Epithelial cell of proximal tubule (primary cell): ENCODE data around the gene DAGLB. TPM values are rescaled to one million over a fixed set of nuclear protein-coding genes. Genes with fewer than 3 reads are reported as not detected.

Experiments used
- DNase-seq: peaks from one replicate; pipeline ENCODE4 v3.0.0-alpha.2; 2011; ENCODE audit warnings: low read depth
- H3K4me3 ChIP-seq: 2 replicates; pipeline ENCODE4 v1.5.1; 2011; ENCODE audit warnings: low read depth, mild to moderate bottlenecking, low read length
- total RNA-seq: library from RNA; depleted of rRNA; stranded (reverse); fragments of >200 nt; gene quantifications from 2 replicates; pipeline ENCODE4 v1.2.3, GENCODE V29; 2015
- TF ChIP-seq, protein P1 (sequence below): conservative IDR thresholded peaks from 2 replicates; pipeline ENCODE4 v1.5.1; 2012; ENCODE audit warnings: low read depth, mild to moderate bottlenecking, low read length

Gene DAGLB
- total RNA-seq, 1 donor from 2014 or later: 7.3 TPM

DNA sequence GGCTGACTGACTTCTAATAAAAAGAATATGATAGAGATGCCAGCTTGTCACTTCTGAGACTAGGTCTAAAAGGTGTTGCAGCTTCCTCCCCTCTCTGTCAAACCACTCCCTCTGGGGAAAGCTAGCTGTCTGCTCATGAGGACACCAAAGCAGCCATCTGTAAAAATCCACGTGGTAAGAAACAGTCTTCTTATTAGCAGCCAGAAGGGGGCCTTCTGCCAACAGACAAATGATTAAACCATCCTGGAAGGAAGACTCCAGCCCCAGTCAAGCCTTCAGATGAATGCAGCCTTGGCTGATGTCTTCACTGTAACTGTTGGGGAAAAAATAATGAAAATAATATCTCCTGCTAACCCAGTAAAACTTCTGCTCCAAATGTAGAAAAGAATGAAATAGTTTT, 41.9 kb upstream of the DAGLB start:
- TF ChIP-seq, protein P1, sequence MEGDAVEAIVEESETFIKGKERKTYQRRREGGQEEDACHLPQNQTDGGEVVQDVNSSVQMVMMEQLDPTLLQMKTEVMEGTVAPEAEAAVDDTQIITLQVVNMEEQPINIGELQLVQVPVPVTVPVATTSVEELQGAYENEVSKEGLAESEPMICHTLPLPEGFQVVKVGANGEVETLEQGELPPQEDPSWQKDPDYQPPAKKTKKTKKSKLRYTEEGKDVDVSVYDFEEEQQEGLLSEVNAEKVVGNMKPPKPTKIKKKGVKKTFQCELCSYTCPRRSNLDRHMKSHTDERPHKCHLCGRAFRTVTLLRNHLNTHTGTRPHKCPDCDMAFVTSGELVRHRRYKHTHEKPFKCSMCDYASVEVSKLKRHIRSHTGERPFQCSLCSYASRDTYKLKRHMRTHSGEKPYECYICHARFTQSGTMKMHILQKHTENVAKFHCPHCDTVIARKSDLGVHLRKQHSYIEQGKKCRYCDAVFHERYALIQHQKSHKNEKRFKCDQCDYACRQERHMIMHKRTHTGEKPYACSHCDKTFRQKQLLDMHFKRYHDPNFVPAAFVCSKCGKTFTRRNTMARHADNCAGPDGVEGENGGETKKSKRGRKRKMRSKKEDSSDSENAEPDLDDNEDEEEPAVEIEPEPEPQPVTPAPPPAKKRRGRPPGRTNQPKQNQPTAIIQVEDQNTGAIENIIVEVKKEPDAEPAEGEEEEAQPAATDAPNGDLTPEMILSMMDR: no peak
- DNase-seq: no peak
- H3K4me3 ChIP-seq: no peak overlapping the region

DNA sequence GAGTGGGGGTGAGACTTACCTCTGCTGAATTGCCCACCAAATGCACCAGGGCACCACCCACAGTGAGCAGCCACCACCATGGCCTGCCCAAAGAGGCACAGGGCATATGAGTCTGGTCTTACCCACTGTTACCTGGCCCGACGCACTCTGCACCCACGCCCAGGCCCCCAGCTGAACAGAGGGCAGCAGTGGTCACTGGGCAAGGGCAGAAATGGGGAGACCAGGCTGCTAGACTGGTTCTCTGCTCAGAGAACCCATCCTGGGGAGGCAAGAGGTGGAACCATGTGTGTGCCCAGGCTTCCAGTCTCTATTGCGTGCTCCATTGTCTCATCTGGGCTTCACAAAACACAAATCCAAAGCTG, 39.4 kb upstream of the DAGLB start:
- TF ChIP-seq, protein P1: no peak
- no peak for DNase-seq
- no peak overlapping the region for H3K4me3 ChIP-seq

DNA sequence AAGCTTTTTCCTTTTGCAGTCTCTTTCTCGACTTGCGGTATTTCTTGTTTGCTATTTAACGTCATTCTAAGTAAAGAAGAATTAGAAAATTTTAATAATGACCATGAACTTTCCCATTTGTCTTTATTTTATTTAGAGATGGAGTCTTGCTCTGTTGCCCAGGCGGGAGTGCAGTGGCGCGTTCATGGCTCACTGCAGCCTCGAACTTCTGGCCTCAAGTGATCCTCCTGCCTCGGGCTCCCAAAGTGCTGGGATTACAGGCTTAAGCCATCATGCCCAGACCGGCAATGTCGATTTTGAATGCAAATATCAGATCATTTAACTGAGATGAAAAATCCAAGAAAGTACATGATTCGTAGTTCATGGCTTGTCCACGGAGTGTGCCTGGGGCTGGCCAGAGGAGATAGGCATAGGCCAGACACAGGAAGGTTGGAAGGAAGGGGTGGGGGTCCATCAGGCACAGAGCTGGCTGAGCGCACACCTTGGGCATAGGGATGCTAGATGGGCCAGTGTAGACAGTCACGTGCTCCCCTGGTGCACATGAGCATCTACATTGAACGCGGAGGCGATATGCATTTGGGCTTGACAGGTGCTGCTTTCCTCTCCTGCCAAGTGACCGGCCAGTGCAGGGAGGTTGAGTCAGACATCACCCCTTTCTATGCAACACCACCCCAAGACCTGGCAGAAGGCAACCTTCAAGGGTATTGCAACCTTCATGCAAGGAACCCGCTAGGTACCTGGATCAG, 38.9 kb upstream of the DAGLB start:
- DNase-seq: no peak
- TF ChIP-seq, protein P1: no peak
- no peak overlapping the region for H3K4me3 ChIP-seq

DNA sequence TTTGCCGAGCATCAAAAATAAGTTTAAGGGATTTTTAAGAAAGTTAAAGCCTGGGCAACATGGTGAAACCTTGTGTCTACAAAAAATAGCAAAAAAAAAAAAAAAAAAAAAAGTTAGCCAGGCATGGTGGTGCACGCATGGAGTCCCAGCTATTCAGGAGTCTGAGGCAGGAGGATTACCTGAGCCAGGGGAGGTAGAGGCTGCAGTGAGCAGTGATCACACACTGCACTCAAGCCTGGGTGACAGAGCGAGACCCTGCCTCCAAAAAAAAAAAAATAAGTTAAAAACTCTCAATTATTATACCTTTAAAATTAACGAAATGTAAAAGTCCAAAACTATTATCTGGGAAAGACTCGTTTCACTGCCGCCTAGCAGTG, 35.0 kb upstream of the DAGLB start:
- TF ChIP-seq, protein P1: no peak
- no peak for DNase-seq

DNA sequence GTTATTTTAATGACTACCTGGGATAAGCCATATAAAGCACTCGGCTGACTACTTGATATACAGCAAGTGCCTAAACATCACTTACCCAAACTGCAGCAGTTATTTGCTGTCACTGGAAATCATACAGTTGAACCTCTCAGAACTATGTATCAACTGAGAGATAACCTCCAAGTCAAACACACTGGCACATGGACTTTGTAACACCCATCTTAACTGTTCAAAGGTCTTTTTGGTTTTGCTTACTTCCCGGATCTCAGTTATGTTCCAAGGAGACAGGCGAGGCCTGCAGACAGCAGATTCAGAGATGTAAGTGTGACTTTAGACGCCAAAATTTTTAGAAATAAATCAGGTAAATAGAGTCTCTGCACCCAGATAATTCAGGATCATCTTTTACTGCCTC, 34.6 kb upstream of the DAGLB start:
- H3K4me3 ChIP-seq: peak overlapping the region; percentile 78
- TF ChIP-seq, protein P1: no peak
- DNase-seq: no peak

More for the DNA sequence above, 35.0 kb upstream of the DAGLB start:
- H3K4me3 ChIP-seq: peak overlapping the region; percentile 78

DNA sequence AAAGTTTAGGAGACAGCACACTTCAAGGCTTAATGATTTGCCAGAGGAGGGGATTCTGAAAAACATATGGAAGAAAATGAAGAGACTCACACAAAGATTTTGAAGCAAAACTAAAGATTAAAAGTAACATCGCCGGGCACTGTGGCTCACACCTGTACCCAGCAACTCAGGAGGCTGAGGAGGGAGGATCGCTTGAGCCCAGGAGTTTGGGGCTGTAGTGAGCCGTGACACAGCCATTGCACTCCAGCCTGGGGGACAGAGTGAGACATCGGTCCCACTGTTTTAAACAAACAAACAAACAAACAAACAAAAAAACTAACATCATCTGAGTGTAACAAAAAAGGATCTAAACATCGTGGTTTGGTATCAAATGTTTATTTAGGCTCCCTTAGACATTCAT, 33.7 kb upstream of the DAGLB start:
- H3K4me3 ChIP-seq: no peak overlapping the region
- no peak for DNase-seq
- TF ChIP-seq, protein P1: no peak

DNA sequence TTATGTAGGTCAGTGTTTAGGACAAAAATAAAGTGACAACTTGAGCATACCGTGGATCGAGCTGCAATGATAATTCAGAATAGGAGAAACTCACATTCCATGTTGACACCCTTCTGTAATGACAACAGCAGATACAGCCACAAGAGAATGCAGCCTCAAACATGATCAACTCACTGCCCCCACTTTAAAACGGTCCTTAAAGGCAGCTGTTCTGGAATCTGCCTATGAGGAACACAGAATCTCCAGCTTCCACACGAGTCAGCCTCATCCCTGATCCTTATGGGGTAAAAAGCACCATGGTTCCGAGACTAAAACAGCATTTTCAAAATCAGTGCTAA, 32.5 kb upstream of the DAGLB start:
- no peak overlapping the region for H3K4me3 ChIP-seq
- DNase-seq: no peak
- TF ChIP-seq, protein P1: no peak
